ENCODE measurements around the gene RPS19BP1.

DNA sequence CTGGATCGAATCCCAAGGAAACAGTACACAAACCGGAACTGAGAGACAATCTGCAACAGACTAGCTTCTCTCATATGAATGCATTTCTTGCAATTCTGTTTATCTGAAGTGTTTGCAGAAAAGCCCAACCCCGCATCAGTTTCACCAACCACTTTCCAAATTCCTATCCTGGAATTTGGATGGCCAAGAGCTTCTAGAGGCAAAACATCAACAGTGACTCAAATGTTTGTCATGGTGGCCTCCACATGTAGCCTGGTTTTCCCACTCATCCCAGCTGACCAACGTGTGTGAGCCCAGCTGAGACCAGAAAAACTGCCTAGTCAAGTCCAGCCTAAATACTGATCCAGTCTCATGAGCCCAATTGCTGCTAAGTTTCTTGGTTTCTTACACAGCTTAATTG is 38.8 kb downstream of the RPS19BP1 start:
- TF ChIP-seq, protein P1, sequence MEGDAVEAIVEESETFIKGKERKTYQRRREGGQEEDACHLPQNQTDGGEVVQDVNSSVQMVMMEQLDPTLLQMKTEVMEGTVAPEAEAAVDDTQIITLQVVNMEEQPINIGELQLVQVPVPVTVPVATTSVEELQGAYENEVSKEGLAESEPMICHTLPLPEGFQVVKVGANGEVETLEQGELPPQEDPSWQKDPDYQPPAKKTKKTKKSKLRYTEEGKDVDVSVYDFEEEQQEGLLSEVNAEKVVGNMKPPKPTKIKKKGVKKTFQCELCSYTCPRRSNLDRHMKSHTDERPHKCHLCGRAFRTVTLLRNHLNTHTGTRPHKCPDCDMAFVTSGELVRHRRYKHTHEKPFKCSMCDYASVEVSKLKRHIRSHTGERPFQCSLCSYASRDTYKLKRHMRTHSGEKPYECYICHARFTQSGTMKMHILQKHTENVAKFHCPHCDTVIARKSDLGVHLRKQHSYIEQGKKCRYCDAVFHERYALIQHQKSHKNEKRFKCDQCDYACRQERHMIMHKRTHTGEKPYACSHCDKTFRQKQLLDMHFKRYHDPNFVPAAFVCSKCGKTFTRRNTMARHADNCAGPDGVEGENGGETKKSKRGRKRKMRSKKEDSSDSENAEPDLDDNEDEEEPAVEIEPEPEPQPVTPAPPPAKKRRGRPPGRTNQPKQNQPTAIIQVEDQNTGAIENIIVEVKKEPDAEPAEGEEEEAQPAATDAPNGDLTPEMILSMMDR (IDR thresholded peaks at IDR 0.05): no peak
- TF ChIP-seq POLR2A (IDR thresholded peaks at IDR 0.05): no peak
